K562 (cell line): ENCODE results near the gene UQCRH. TPM values are rescaled to one million over a fixed set of nuclear protein-coding genes. Genes with fewer than 3 reads are reported as not detected.
A peak's percentile ranks its signal among the peaks of the same experiment; 100 is the strongest.

Experiments used
- DACH1 ChIP-seq: fragments of 450-650 bp; IDR thresholded peaks from 2 replicates; pipeline ENCODE4 v1.6.1; 2018; ENCODE audit not compliant: partially characterized antibody
- ETV6 ChIP-seq, 3 experiments: fragments of 150-350 bp in 1 of 3; sonication (generic) in 1 of 3; formaldehyde crosslinking in 1 of 3; IDR thresholded peaks; 2 replicates each; pipeline versions ENCODE4 v1.6.1 to v1.8.0; 2014 to 2022; ENCODE audit warnings: borderline replicate concordance in 2 of 3, low read depth in 2 of 3, antibody characterized with exemption in 1 of 3, low read length in 1 of 3, mild to moderate bottlenecking in 1 of 3, missing genetic modification reagents in 1 of 3
- HDAC3 ChIP-seq: fragments of 450-650 bp; IDR thresholded peaks from 2 replicates; pipeline ENCODE4 v1.6.1; 2018; ENCODE audit warnings: borderline replicate concordance, mild to moderate bottlenecking, moderate library complexity; ENCODE audit not compliant: partially characterized antibody
- KAT2B ChIP-seq: IDR thresholded peaks from one replicate; pipeline ENCODE4 v1.6.1; 2012; ENCODE audit warnings: low read depth, mild to moderate bottlenecking, control low read depth, inconsistent platforms, low read length, moderate library complexity
- KDM4B ChIP-seq, 2 experiments: fragments of 450-650 bp in 1 of 2; sonication (generic) in 1 of 2; IDR thresholded peaks; 2 replicates each; pipeline ENCODE4 v1.6.1; 2016 to 2017; ENCODE audit warnings: borderline replicate concordance in 2 of 2, antibody characterized with exemption in 1 of 2, low read depth in 1 of 2, mild to moderate bottlenecking in 1 of 2
- KLF6 ChIP-seq: fragments of 250-450 bp; sonication (Bioruptor Pico); IDR thresholded peaks from 2 replicates; pipeline ENCODE4 v1.4.0; 2020; ENCODE audit warnings: mild to moderate bottlenecking, moderate library complexity, borderline replicate concordance
- MCM5 ChIP-seq: fragments of 450-650 bp; IDR thresholded peaks from 2 replicates; pipeline ENCODE4 v1.6.1; 2016; ENCODE audit warnings: low read depth
- MGA ChIP-seq: fragments of 450-650 bp; IDR thresholded peaks from 2 replicates; pipeline ENCODE4 v1.6.1; 2016; ENCODE audit warnings: mild to moderate bottlenecking, moderate library complexity
- RB1 ChIP-seq: fragments of 450-650 bp; IDR thresholded peaks from 2 replicates; pipeline ENCODE4 v1.6.1; 2017; ENCODE audit warnings: low read depth, mild to moderate bottlenecking
- SRSF9 ChIP-seq: fragments of 200-400 bp; formaldehyde crosslinking; IDR thresholded peaks from 2 replicates; pipeline ENCODE4 v1.6.1; 2017; ENCODE audit warnings: low read depth, low read length, borderline replicate concordance
- TEAD1 ChIP-seq, 2 experiments: fragments of 450-650 bp in 1 of 2; sonication (generic) in 1 of 2; formaldehyde crosslinking; IDR thresholded peaks; 2 replicates each; pipeline versions ENCODE4 v1.4.0 to v1.8.0; 2020 to 2022; ENCODE audit warnings: mild to moderate bottlenecking in 2 of 2, missing genetic modification reagents in 1 of 2
- ZEB2 ChIP-seq: fragments of 450-650 bp; IDR thresholded peaks from 2 replicates; pipeline ENCODE4 v1.6.1; 2016
- ZNF274 ChIP-seq: IDR thresholded peaks from 2 replicates; pipeline ENCODE4 v1.6.1; 2011; ENCODE audit warnings: low read depth, mild to moderate bottlenecking, low read length, moderate library complexity, borderline replicate concordance
- polyA plus RNA-seq, 8 experiments: library from polyadenylated mRNA; depleted of rRNA in 4 of 8; stranded (reverse) in 5 of 8; unstranded in 3 of 8; fragments of >200 nt; fragmentation: Nextera tagmentation in 2 of 8; fragmentation: Illumina TruSeq in 1 of 8; extraction: Ambion mirVana in 2 of 8; extraction: Trizol in 1 of 8; gene quantifications; 2 replicates each; pipeline versions ENCODE4 v1.2.1 to v1.2.3, GENCODE V29; 2011 to 2014; ENCODE audit warnings: inconsistent platforms in 1 of 8, missing spikeins in 1 of 8
- total RNA-seq, 7 experiments: library from RNA; depleted of rRNA in 6 of 7; stranded (reverse); fragments of >200 nt in 6 of 7; fragmentation: Illumina TruSeq in 2 of 7; extraction: Trizol in 2 of 7; gene quantifications; 2 replicates each; pipeline versions ENCODE4 v1.2.1 to v1.2.3, GENCODE V29; 2011 to 2021; ENCODE audit warnings: low replicate concordance in 1 of 7
- TF ChIP-seq, protein P1 (sequence below): fragments of 250-450 bp; sonication (Bioruptor Pico); IDR thresholded peaks from 2 replicates; pipeline ENCODE4 v1.6.1; 2021; ENCODE audit warnings: mild to moderate bottlenecking

The UQCRH gene
- total and polyA plus RNA-seq, 9 of the 15 experiments (the other 6 are each of a cell fraction or from before 2014, with no cell fraction given), result 1,267 to 5,184 (median 2,410) TPM

- TF ChIP-seq MGA (peak; percentile 70), MCM5 (no peak), TEAD1 (CRISPR knock-in tag; IDR thresholded peaks at IDR 0.05) (peak in 1 of 2 experiments; percentile 33; a peak in 1 of 4 replicates), KAT2B (peak; percentile 67), ETV6 (IDR thresholded peaks at IDR 0.05; ENCODE audit: borderline replicate concordance in 1 of 2, low read depth in 2 of 2, low read length in 1 of 2) (peak; percentile 36 to 40; a peak in 1 of 4 replicates), ETV6 (CRISPR knock-in tag; IDR thresholded peaks at IDR 0.05; ENCODE audit: borderline replicate concordance) (no peak), HDAC3 (peak; percentile 62), KLF6 (no peak), DACH1 (peak; percentile 49), RB1 (peak; percentile 96), SRSF9 (no peak), KDM4B (IDR thresholded peaks at IDR 0.05; ENCODE audit: borderline replicate concordance in 2 of 2, low read depth in 1 of 2) (peak in 1 of 2 experiments; percentile 81; a peak in 1 of 4 replicates), ZEB2 (peak; percentile 92), ZNF274 (no peak)
- TF ChIP-seq, protein P1, sequence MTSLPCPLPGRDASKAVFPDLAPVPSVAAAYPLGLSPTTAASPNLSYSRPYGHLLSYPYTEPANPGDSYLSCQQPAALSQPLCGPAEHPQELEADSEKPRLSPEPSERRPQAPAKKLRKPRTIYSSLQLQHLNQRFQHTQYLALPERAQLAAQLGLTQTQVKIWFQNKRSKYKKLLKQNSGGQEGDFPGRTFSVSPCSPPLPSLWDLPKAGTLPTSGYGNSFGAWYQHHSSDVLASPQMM (CRISPR knock-in tag), result no peak
Observed at GRCh38 chr1:46340404-46341221, 37.1 kb downstream of the UQCRH start, which contains the start of gene NSUN4 (continued).
